H9 (cell line): ENCODE results near the gene PPM1M. TPM values are rescaled to one million over a fixed set of nuclear protein-coding genes. Genes with fewer than 3 reads are reported as not detected.

Source experiments
- DNase-seq: peaks from one replicate; pipeline ENCODE4 v3.0.0-alpha.2; 2017
- H2AFZ ChIP-seq: one replicate; pipeline ENCODE4 v1.6.1; 2013; ENCODE audit warnings: mild to moderate bottlenecking, low read length, control low read depth, moderate library complexity
- H2AK5ac ChIP-seq: 2 replicates; pipeline ENCODE4 v1.6.1; 2013; ENCODE audit warnings: low read length, control low read depth, mixed read lengths; ENCODE audit not compliant: insufficient read length
- H2BK120ac ChIP-seq: one replicate; pipeline ENCODE4 v1.6.1; 2013; ENCODE audit warnings: low read depth, mild to moderate bottlenecking, low read length, control low read depth, inconsistent platforms; ENCODE audit not compliant: poor library complexity, severe bottlenecking
- H2BK12ac ChIP-seq: 2 replicates; pipeline ENCODE4 v1.6.1; 2013; ENCODE audit warnings: low read length, control low read depth, mixed read lengths, low read depth; ENCODE audit not compliant: insufficient read length
- H2BK15ac ChIP-seq: 2 replicates; pipeline ENCODE4 v1.6.1; 2013; ENCODE audit warnings: low read depth, low read length, control low read depth
- H2BK20ac ChIP-seq: one replicate; pipeline ENCODE4 v1.6.1; 2013; ENCODE audit warnings: low read depth, mild to moderate bottlenecking, low read length, control low read depth, inconsistent platforms; ENCODE audit not compliant: poor library complexity, severe bottlenecking
- H2BK5ac ChIP-seq: 2 replicates; pipeline ENCODE4 v1.6.1; 2013; ENCODE audit warnings: low read length, control low read depth, mixed read lengths; ENCODE audit not compliant: insufficient read length
- H3K14ac ChIP-seq: 2 replicates; pipeline ENCODE4 v1.6.1; 2013; ENCODE audit warnings: low read length, control low read depth; ENCODE audit not compliant: insufficient read depth
- H3K18ac ChIP-seq: 2 replicates; pipeline ENCODE4 v1.6.1; 2013; ENCODE audit warnings: low read depth, mild to moderate bottlenecking, mixed read lengths, low read length, control low read depth; ENCODE audit not compliant: insufficient read length
- H3K23ac ChIP-seq: 2 replicates; pipeline ENCODE4 v1.6.1; 2013; ENCODE audit warnings: low read length, control low read depth, mixed read lengths, low read depth; ENCODE audit not compliant: insufficient read length
- H3K23me2 ChIP-seq: 2 replicates; pipeline ENCODE4 v1.6.1; 2013; ENCODE audit warnings: low read depth, mild to moderate bottlenecking, mixed read lengths, low read length, control low read depth; ENCODE audit not compliant: insufficient read length, poor library complexity, severe bottlenecking
- H3K27ac ChIP-seq: 2 replicates; pipeline ENCODE4 v1.5.1; 2013; ENCODE audit warnings: low read length, control low read depth, mixed read lengths, low read depth; ENCODE audit not compliant: insufficient read length
- H3K27me3 ChIP-seq: 2 replicates; pipeline ENCODE4 v1.6.1; 2013; ENCODE audit warnings: low read length, control low read depth, inconsistent platforms; ENCODE audit not compliant: insufficient read depth
- H3K4ac ChIP-seq: 2 replicates; pipeline ENCODE4 v1.6.1; 2013; ENCODE audit warnings: low read depth, mild to moderate bottlenecking, control low read depth, inconsistent platforms, low read length, moderate library complexity
- H3K4me1 ChIP-seq: 2 replicates; pipeline ENCODE4 v1.6.1; 2013; ENCODE audit warnings: low read length, control low read depth, inconsistent platforms; ENCODE audit not compliant: insufficient read depth
- H3K4me2 ChIP-seq: 2 replicates; pipeline ENCODE4 v1.6.1; 2013; ENCODE audit warnings: low read length, control low read depth, mixed read lengths; ENCODE audit not compliant: insufficient read length, insufficient read depth
- H3K56ac ChIP-seq: 2 replicates; pipeline ENCODE4 v1.6.1; 2013; ENCODE audit warnings: low read depth, mild to moderate bottlenecking, mixed read lengths, low read length, control low read depth; ENCODE audit not compliant: insufficient read length
- H3K79me1 ChIP-seq: 2 replicates; pipeline ENCODE4 v1.6.1; 2013; ENCODE audit warnings: low read depth, mild to moderate bottlenecking, moderate library complexity, low read length, control low read depth, inconsistent platforms; ENCODE audit not compliant: insufficient read depth, poor library complexity, severe bottlenecking
- H3K79me2 ChIP-seq: 2 replicates; pipeline ENCODE4 v1.6.1; 2013; ENCODE audit warnings: low read length, control low read depth, inconsistent platforms; ENCODE audit not compliant: insufficient read depth
- H3K9ac ChIP-seq: 2 replicates; pipeline ENCODE4 v1.6.1; 2013; ENCODE audit warnings: low read length, control low read depth, mixed read lengths; ENCODE audit not compliant: insufficient read length; ENCODE audit errors: extremely low read depth
- H3K9me3 ChIP-seq: one replicate; pipeline ENCODE4 v1.6.1; 2013; ENCODE audit warnings: low read depth, low read length, inconsistent platforms; ENCODE audit not compliant: control insufficient read depth
- H3T11ph ChIP-seq: one replicate; pipeline ENCODE4 v1.6.1; 2013; ENCODE audit warnings: mild to moderate bottlenecking, low read length, control low read depth, inconsistent platforms
- H4K20me1 ChIP-seq: one replicate; pipeline ENCODE4 v1.6.1; 2013; ENCODE audit not compliant: control insufficient read depth, insufficient read length, insufficient read depth
- H4K5ac ChIP-seq: 2 replicates; pipeline ENCODE4 v1.6.1; 2013; ENCODE audit warnings: low read depth, mild to moderate bottlenecking, mixed read lengths, low read length, control low read depth; ENCODE audit not compliant: insufficient read length
- H4K8ac ChIP-seq: replicated peaks from 2 replicates; pipeline ENCODE4 v1.6.1; 2013; ENCODE audit warnings: low read length, control low read depth, mixed read lengths, low read depth; ENCODE audit not compliant: insufficient read length
- H4K91ac ChIP-seq: 2 replicates; pipeline ENCODE4 v1.6.1; 2013; ENCODE audit warnings: low read depth, mild to moderate bottlenecking, moderate library complexity, mixed read lengths, low read length, control low read depth; ENCODE audit not compliant: insufficient read length
- H3K27ac Mint-ChIP-seq, 3 experiments: 2 replicates in 2 of 3; 3 replicates in 1 of 3; pipeline ENCODE4 v1.8.0; 2020 to 2021; ENCODE audit warnings: mixed read lengths in 3 of 3, mild to moderate bottlenecking in 1 of 3, moderate library complexity in 1 of 3
- H3K27me3 Mint-ChIP-seq: 2 replicates; pipeline ENCODE4 v1.8.0; 2021; ENCODE audit warnings: low read depth, mild to moderate bottlenecking, moderate library complexity, mixed read lengths
- H3K36me3 Mint-ChIP-seq, 3 experiments: 2 replicates in 2 of 3; 3 replicates in 1 of 3; pipeline ENCODE4 v1.8.0; 2020 to 2021; ENCODE audit warnings: low read depth in 3 of 3, mixed read lengths in 3 of 3; ENCODE audit not compliant: insufficient read depth in 1 of 3
- H3K4me1 Mint-ChIP-seq, 2 experiments: 2 replicates each; pipeline ENCODE4 v1.8.0; 2020; ENCODE audit warnings: mixed read lengths in 2 of 2
- H3K4me3 Mint-ChIP-seq, 2 experiments: 2 replicates in 1 of 2; 3 replicates in 1 of 2; pipeline ENCODE4 v1.8.0; 2020 to 2021; ENCODE audit warnings: mild to moderate bottlenecking in 2 of 2, mixed read lengths in 2 of 2, moderate library complexity in 1 of 2
- H3K9me3 Mint-ChIP-seq, 2 experiments: 2 replicates in 1 of 2; 3 replicates in 1 of 2; pipeline ENCODE4 v1.8.0; 2020; ENCODE audit warnings: mild to moderate bottlenecking in 2 of 2, mixed read lengths in 2 of 2, moderate library complexity in 1 of 2
- CTCF ChIP-seq: fragments of 200-600 bp; sonication (generic); conservative IDR thresholded peaks from 3 replicates; pipeline ENCODE4 v1.8.0; 2021; ENCODE audit warnings: antibody characterized with exemption, mild to moderate bottlenecking
- WGBS: extraction: QIAGEN DNeasy Blood & Tissue Kit; methylation state at CpG from one replicate; pipeline ENCODE4 v1.1.7; 2013; ENCODE audit warnings: missing lambda C conversion rate, low lambda C conversion rate, mixed read lengths; ENCODE audit not compliant: insufficient read length; ENCODE audit errors: extremely low coverage; 5-methylcytosine and 5-hydroxymethylcytosine counted together
- total RNA-seq: library from RNA; stranded (reverse); gene quantifications from 2 replicates; pipeline ENCODE4 v1.2.1, GENCODE V29; 2021

PPM1M gene
- total RNA-seq, 1 experiment from 2014 or later = 7.4 TPM

- no peak overlapping the region for H4K91ac ChIP-seq
- no peaks in the 10 kb centered on the region for H3K9me3 ChIP-seq
- no peak overlapping the region for H3T11ph ChIP-seq
- H3K27ac ChIP-seq = no peak overlapping the region
- no peak overlapping the region for H3K27ac Mint-ChIP-seq
- H3K79me1 ChIP-seq = no peaks in the 10 kb centered on the region
- no peak overlapping the region for H3K4me2 ChIP-seq
- peak overlapping the region; percentile 96 to 98; a peak in 2 of 5 replicates for H3K4me3 Mint-ChIP-seq
- no peaks in the 10 kb centered on the region for H3K27me3 Mint-ChIP-seq
- no peak overlapping the region for H2AFZ ChIP-seq
- WGBS = no CpG with 5 or more reads among the region's 1 CpG
- peaks cover 8 to 10% of the 10 kb centered on the region in 2 experiments for H3K4me1 Mint-ChIP-seq
- H2AK5ac ChIP-seq = no peak overlapping the region
- H4K5ac ChIP-seq = no peak overlapping the region
- H3K56ac ChIP-seq = no peak overlapping the region
- no peak overlapping the region for H4K8ac ChIP-seq
- H2BK120ac ChIP-seq = no peak overlapping the region
- H3K4ac ChIP-seq = no peak overlapping the region
- no peak overlapping the region for H3K23ac ChIP-seq
- TF ChIP-seq CTCF = no peak
- H3K27me3 ChIP-seq = no peaks in the 10 kb centered on the region
- H3K36me3 Mint-ChIP-seq = no peaks in the 10 kb centered on the region; a peak in 3 of 7 replicates
- H2BK20ac ChIP-seq = no peak overlapping the region
- H3K79me2 ChIP-seq = no peaks in the 10 kb centered on the region
- H3K9ac ChIP-seq = no peak overlapping the region
- no peak overlapping the region for H2BK15ac ChIP-seq
- H3K14ac ChIP-seq = no peak overlapping the region
- no peak overlapping the region for H2BK5ac ChIP-seq
- no peaks in the 10 kb centered on the region for H4K20me1 ChIP-seq
- no peak overlapping the region for H3K18ac ChIP-seq
- no peak for DNase-seq
- H3K9me3 Mint-ChIP-seq = no peaks in the 10 kb centered on the region
- peaks cover 3% of the 10 kb centered on the region for H3K23me2 ChIP-seq
- no peaks in the 10 kb centered on the region for H3K4me1 ChIP-seq
- H2BK12ac ChIP-seq = no peak overlapping the region
These were observed 43.8 kb downstream of the PPM1M start for GRCh38 chr3:52289338-52289746.
